ENCODE measurements around the gene ITPRID2. TPM values are rescaled to one million over a fixed set of nuclear protein-coding genes. Genes with fewer than 3 reads are reported as not detected.

The ITPRID2 gene
- total and polyA plus RNA-seq, 7 donors = 70.9 to 135 (median 87.4) TPM

DNA sequence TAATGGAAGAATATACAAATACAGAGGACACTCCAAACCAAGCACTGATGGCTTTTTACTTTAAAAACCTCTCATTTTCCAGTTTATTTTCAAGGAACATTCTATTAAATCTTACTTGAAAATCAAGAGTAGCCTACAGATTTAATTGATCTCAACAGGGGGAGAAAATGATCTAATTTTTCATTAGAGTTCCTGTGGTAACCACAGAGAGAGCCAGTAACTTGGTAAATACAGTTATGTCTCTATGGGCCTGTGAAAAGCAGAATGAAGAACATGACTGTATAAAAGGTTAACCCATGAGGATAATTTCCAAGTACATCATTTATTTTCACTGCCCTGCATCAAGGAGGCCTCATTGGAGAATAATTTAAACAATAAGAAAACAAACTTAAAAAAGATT, 39.8 kb upstream of the ITPRID2 start:
- Histone ChIP-seq H3K4me3 (no peak overlapping the region), H3K9me3 (no peaks in the 10 kb centered on the region), H3K4me1 (no peaks in the 10 kb centered on the region), H3K27ac (no peak overlapping the region), H3K36me3 (no peaks in the 10 kb centered on the region), H3K27me3 (no peaks in the 10 kb centered on the region)
- DNase-seq = no peak
- intact Hi-C loops (cut with DNase I) = no loop called here
- no peak for TF ChIP-seq POLR2A (IDR thresholded peaks at IDR 0.05)
- TF ChIP-seq EP300 (IDR thresholded peaks at IDR 0.05) = no peak
- TF ChIP-seq, protein P1, sequence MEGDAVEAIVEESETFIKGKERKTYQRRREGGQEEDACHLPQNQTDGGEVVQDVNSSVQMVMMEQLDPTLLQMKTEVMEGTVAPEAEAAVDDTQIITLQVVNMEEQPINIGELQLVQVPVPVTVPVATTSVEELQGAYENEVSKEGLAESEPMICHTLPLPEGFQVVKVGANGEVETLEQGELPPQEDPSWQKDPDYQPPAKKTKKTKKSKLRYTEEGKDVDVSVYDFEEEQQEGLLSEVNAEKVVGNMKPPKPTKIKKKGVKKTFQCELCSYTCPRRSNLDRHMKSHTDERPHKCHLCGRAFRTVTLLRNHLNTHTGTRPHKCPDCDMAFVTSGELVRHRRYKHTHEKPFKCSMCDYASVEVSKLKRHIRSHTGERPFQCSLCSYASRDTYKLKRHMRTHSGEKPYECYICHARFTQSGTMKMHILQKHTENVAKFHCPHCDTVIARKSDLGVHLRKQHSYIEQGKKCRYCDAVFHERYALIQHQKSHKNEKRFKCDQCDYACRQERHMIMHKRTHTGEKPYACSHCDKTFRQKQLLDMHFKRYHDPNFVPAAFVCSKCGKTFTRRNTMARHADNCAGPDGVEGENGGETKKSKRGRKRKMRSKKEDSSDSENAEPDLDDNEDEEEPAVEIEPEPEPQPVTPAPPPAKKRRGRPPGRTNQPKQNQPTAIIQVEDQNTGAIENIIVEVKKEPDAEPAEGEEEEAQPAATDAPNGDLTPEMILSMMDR (IDR thresholded peaks at IDR 0.05) = no peak
- TF ChIP-seq POLR2AphosphoS5 (IDR thresholded peaks at IDR 0.05) = no peak

GRCh38 chr2:181853696-181854095, 37.8 kb upstream of the ITPRID2 start:
- no peak for TF ChIP-seq EP300 (IDR thresholded peaks at IDR 0.05)
- TF ChIP-seq POLR2AphosphoS5 (IDR thresholded peaks at IDR 0.05) = no peak
- TF ChIP-seq, protein P1 (IDR thresholded peaks at IDR 0.05) = no peak
- no peak for TF ChIP-seq POLR2A (IDR thresholded peaks at IDR 0.05)
- Histone ChIP-seq H3K9me3 (no peaks in the 10 kb centered on the region), H3K27ac (no peak overlapping the region), H3K27me3 (no peaks in the 10 kb centered on the region), H3K4me1 (no peaks in the 10 kb centered on the region), H3K36me3 (no peaks in the 10 kb centered on the region), H3K4me3 (no peak overlapping the region)
- no peak for DNase-seq
- intact Hi-C loops (cut with DNase I) = no loop called here

GRCh38 chr2:181857483-181857882, 34.0 kb upstream of the ITPRID2 start:
- DNase-seq = no peak
- Histone ChIP-seq H3K4me3 (no peak overlapping the region), H3K27me3 (no peaks in the 10 kb centered on the region), H3K9me3 (no peaks in the 10 kb centered on the region), H3K36me3 (no peaks in the 10 kb centered on the region), H3K27ac (no peak overlapping the region), H3K4me1 (no peaks in the 10 kb centered on the region)
- intact Hi-C loops (cut with DNase I) = no loop called here
- TF ChIP-seq POLR2A (IDR thresholded peaks at IDR 0.05) (no peak), EP300 (IDR thresholded peaks at IDR 0.05) (no peak), POLR2AphosphoS5 (IDR thresholded peaks at IDR 0.05) (no peak)
- TF ChIP-seq, protein P1 (IDR thresholded peaks at IDR 0.05) = no peak
- 56 to 80% methylated on average over 1 of the region's 1 CpG for WGBS, 2 donors

DNA sequence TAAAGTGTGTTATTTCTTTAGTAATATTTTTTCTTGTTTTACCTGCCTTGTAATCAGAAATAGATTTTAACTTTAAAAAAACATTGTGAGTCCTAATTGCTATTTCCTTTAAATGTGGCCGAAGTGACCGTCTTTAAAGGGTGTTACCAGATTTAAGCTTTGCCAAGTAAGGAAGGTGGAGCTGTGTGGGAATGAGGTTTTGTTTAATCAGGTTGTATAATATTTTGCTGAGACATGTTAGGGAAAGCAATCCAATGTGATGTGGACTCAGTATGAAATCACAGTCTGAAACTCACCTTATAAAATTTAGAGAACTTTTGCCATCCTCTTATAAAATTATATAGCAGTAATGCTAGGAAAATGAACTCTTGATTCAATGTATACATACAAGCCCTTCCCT, 32.9 kb upstream of the ITPRID2 start:
- H3K4me3 ChIP-seq = no peak overlapping the region
- TF ChIP-seq POLR2A (IDR thresholded peaks at IDR 0.05) = no peak
- TF ChIP-seq, protein P1 (IDR thresholded peaks at IDR 0.05) = no peak
- no peak for TF ChIP-seq POLR2AphosphoS5 (IDR thresholded peaks at IDR 0.05)
- no peak for TF ChIP-seq EP300 (IDR thresholded peaks at IDR 0.05)
- 14 to 66% methylated on average over 2 of the region's 2 CpGs for WGBS, 2 donors
- no peak overlapping the region for H3K27ac ChIP-seq
- no peaks in the 10 kb centered on the region for H3K9me3 ChIP-seq
- no peaks in the 10 kb centered on the region for H3K27me3 ChIP-seq
- H3K4me1 ChIP-seq = no peaks in the 10 kb centered on the region
- no peaks in the 10 kb centered on the region for H3K36me3 ChIP-seq
- intact Hi-C loops (cut with DNase I) = no loop called here
- DNase-seq = no peak

DNA sequence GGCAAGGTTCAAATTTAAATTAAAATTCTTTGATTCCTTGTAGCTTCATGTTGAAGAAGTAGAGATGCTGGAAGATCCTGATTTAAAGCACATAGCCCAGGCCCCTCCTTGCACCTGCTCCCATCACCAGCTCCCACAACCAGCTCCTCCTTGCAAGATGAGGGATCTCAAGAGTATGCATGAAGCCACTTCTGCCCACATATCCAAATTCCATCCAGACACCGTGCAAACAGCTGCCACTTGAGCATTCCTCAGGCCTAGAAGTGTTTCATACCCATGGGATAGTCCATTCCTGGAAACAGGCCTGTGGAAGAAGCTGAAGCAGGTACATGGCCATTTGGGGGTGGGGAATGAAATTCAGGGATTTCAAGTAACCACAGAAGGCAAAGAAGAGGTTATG, 32.4 kb upstream of the ITPRID2 start:
- 77 to 81% methylated on average over 1 of the region's 1 CpG for WGBS, 2 donors
- Histone ChIP-seq H3K27me3 (no peaks in the 10 kb centered on the region), H3K9me3 (no peaks in the 10 kb centered on the region), H3K4me1 (no peaks in the 10 kb centered on the region), H3K4me3 (no peak overlapping the region), H3K36me3 (no peaks in the 10 kb centered on the region), H3K27ac (no peak overlapping the region)
- intact Hi-C loops (cut with DNase I) = no loop called here
- no peak for DNase-seq
- TF ChIP-seq, protein P1 (IDR thresholded peaks at IDR 0.05) = no peak
- no peak for TF ChIP-seq POLR2AphosphoS5 (IDR thresholded peaks at IDR 0.05)
- TF ChIP-seq EP300 (IDR thresholded peaks at IDR 0.05) = no peak
- no peak for TF ChIP-seq POLR2A (IDR thresholded peaks at IDR 0.05)
